Body of pancreas (tissue), 4 donors: ENCODE results near the gene DDX28. TPM values are rescaled to one million over a fixed set of nuclear protein-coding genes. Genes with fewer than 3 reads are reported as not detected.

Source experiments
- ATAC-seq: fragments of 150-250 bp; one replicate; pipeline ENCODE4 v1.9.1; 2016
- DNase-seq, 4 donors: peaks; one replicate each; pipeline ENCODE4 v3.0.0-alpha.2; 2019
- H3K27ac ChIP-seq, 4 donors: fragments of 200-600 bp; sonication (generic); 1 replicate in 3 of 4; 2 replicates in 1 of 4; pipeline versions ENCODE4 v1.5.1 to v1.6.1; 2016 to 2019; ENCODE audit warnings: mild to moderate bottlenecking in 1 of 4, mixed read lengths in 1 of 4, moderate library complexity in 1 of 4
- H3K27me3 ChIP-seq, 2 donors: fragments of 200-600 bp; sonication (generic); one replicate each; pipeline ENCODE4 v1.6.0; 2016; ENCODE audit warnings: mild to moderate bottlenecking in 1 of 2
- H3K36me3 ChIP-seq, 2 donors: fragments of 200-600 bp; sonication (generic); replicated peaks in 1 of 2; 2 replicates each; pipeline ENCODE4 v1.5.1; 2016; ENCODE audit warnings: low read depth in 2 of 2; ENCODE audit not compliant: insufficient read depth in 1 of 2
- H3K4me1 ChIP-seq: fragments of 200-600 bp; sonication (generic); one replicate; pipeline ENCODE4 v1.6.0; 2016
- H3K4me3 ChIP-seq, 2 donors: fragments of 200-600 bp; sonication (generic); 1 replicate in 1 of 2; 2 replicates in 1 of 2; pipeline ENCODE4 v1.5.1; 2016 to 2019
- H3K9me3 ChIP-seq, 3 donors: fragments of 200-600 bp; sonication (generic); 1 replicate in 2 of 3; 2 replicates in 1 of 3; pipeline ENCODE4 v1.5.1; 2016
- CTCF ChIP-seq, 7 experiments: fragments of 450-650 bp in 4 of 7; fragments of 200-600 bp in 3 of 7; sonication (generic) in 3 of 7; IDR thresholded peaks; one replicate each; pipeline ENCODE4 v1.5.1; 2016 to 2019; ENCODE audit warnings: antibody characterized with exemption in 7 of 7
- POLR2A ChIP-seq, 3 donors: fragments of 450-650 bp; IDR thresholded peaks; one replicate each; pipeline ENCODE4 v1.6.1; 2016; ENCODE audit warnings: antibody characterized with exemption in 3 of 3, mild to moderate bottlenecking in 2 of 3
- WGBS, 2 donors: methylation state at CpG; one replicate each; pipeline ENCODE4 v1.1.5; 2017; 5-methylcytosine and 5-hydroxymethylcytosine counted together
- intact Hi-C: fragments of 100-400 bp; cut with DNase I; formaldehyde crosslinking; loops from one replicate; pipeline ENCODE4 v1.15.1; 2023
- total RNA-seq, 2 donors: library from RNA; depleted of rRNA; stranded (reverse); fragments of >200 nt; gene quantifications; one replicate each; pipeline ENCODE4 v1.1.0, GENCODE V29; 2016

Gene DDX28
- total RNA-seq, 2 donors from 2014 or later = 3.4 to 13.2 TPM

- 59 to 61% methylated on average over 7 to 9 of the region's 9 CpGs for WGBS, 2 donors
- H3K4me3 ChIP-seq = no peak overlapping the region
- ATAC-seq (no peak), DNase-seq (no peak)
- no peaks in the 10 kb centered on the region for H3K27me3 ChIP-seq
- no peaks in the 10 kb centered on the region for H3K9me3 ChIP-seq
- no peak overlapping the region for H3K27ac ChIP-seq
- H3K36me3 ChIP-seq = no peaks in the 10 kb centered on the region
- intact Hi-C loops = no loop called here
- TF ChIP-seq POLR2A (IDR thresholded peaks at IDR 0.05) (no peak), CTCF (IDR thresholded peaks at IDR 0.05) (no peak)
- H3K4me1 ChIP-seq = no peaks in the 10 kb centered on the region
These were observed 13.8 kb downstream of the DDX28 start for GRCh38 chr16:68009157-68009735.

GRCh38 chr16:68005786-68006286, 17.2 kb downstream of the DDX28 start:
- TF ChIP-seq CTCF (IDR thresholded peaks at IDR 0.05) (no peak), POLR2A (IDR thresholded peaks at IDR 0.05) (no peak)
- no peaks in the 10 kb centered on the region for H3K27me3 ChIP-seq
- peak overlapping the region in 1 of 4 donors; percentile 71 for H3K27ac ChIP-seq
- intact Hi-C loops = no loop called here
- no peaks in the 10 kb centered on the region for H3K4me1 ChIP-seq
- 23 to 50% methylated on average over 6 of the region's 6 CpGs for WGBS, 2 donors
- no peak for ATAC-seq
- no peaks in the 10 kb centered on the region for H3K9me3 ChIP-seq
- peak in 1 of 4 donors; percentile 71 for DNase-seq
- H3K4me3 ChIP-seq = no peak overlapping the region
- no peaks in the 10 kb centered on the region for H3K36me3 ChIP-seq

- DNase-seq = no peak
- H3K36me3 ChIP-seq = no peaks in the 10 kb centered on the region
- intact Hi-C loops = no loop called here
- peak overlapping the region in 1 of 4 donors; percentile 59 for H3K27ac ChIP-seq
- no peak overlapping the region for H3K4me3 ChIP-seq
- no peaks in the 10 kb centered on the region for H3K27me3 ChIP-seq
- no peaks in the 10 kb centered on the region for H3K9me3 ChIP-seq
- TF ChIP-seq CTCF (IDR thresholded peaks at IDR 0.05) (no peak), POLR2A (IDR thresholded peaks at IDR 0.05) (no peak)
- ATAC-seq = no peak
- H3K4me1 ChIP-seq = no peaks in the 10 kb centered on the region
- 78 to 80% methylated on average over 9 of the region's 9 CpGs for WGBS, 2 donors
These were observed 17.8 kb downstream of the DDX28 start for GRCh38 chr16:68005211-68005610.

- no peaks in the 10 kb centered on the region for H3K4me1 ChIP-seq
- H3K36me3 ChIP-seq = no peaks in the 10 kb centered on the region
- TF ChIP-seq CTCF (IDR thresholded peaks at IDR 0.05) (no peak), POLR2A (IDR thresholded peaks at IDR 0.05) (no peak)
- no peak for DNase-seq
- ATAC-seq = no peak
- no peaks in the 10 kb centered on the region for H3K27me3 ChIP-seq
- intact Hi-C loops = no loop called here
- 57 to 72% methylated on average over 4 of the region's 4 CpGs for WGBS, 2 donors
- H3K27ac ChIP-seq = no peak overlapping the region
- no peak overlapping the region for H3K4me3 ChIP-seq
- no peaks in the 10 kb centered on the region for H3K9me3 ChIP-seq
These were observed 20.0 kb downstream of the DDX28 start for GRCh38 chr16:68003031-68003430.

- no peak overlapping the region for H3K4me3 ChIP-seq
- no peak for TF ChIP-seq POLR2A (IDR thresholded peaks at IDR 0.05)
- TF ChIP-seq CTCF (IDR thresholded peaks at IDR 0.05) = no peak
- no peak for ATAC-seq
These were observed 22.6 kb downstream of the DDX28 start for GRCh38 chr16:68000450-68000849.

More at GRCh38 chr16:68000450-68000849, 22.6 kb downstream of the DDX28 start:
- Histone ChIP-seq H3K9me3 (no peaks in the 10 kb centered on the region), H3K27ac (peak overlapping the region in 1 of 4 donors; percentile 48), H3K36me3 (no peaks in the 10 kb centered on the region), H3K27me3 (no peaks in the 10 kb centered on the region), H3K4me1 (no peaks in the 10 kb centered on the region)
- intact Hi-C loops = no loop called here
- 40 to 41% methylated on average over 2 to 3 of the region's 3 CpGs for WGBS, 2 donors
- DNase-seq = no peak
